CD4-positive, alpha-beta T cell treated with Interferon alpha-2 for 1 hour (primary cell): ENCODE measurements around the gene DTNB.

Experiments used
- DNase-seq, 2 donors: peaks; one replicate each; pipeline ENCODE4 v3.0.0-alpha.2; 2020 to 2022

The DTNB gene

GRCh38 chr2:25378731-25379490, 294.5 kb downstream of the DTNB start:
- no peak for DNase-seq

- DNase-seq: no peak
Measured at GRCh38 chr2:25377822-25378421, 295.5 kb downstream of the DTNB start.

GRCh38 chr2:25376750-25377621, 296.4 kb downstream of the DTNB start:
- peak; percentile 92 to 95 for DNase-seq

- DNase-seq: no peak
Measured at GRCh38 chr2:25375989-25376545, 297.3 kb downstream of the DTNB start.

GRCh38 chr2:25375371-25375988, 297.9 kb downstream of the DTNB start:
- DNase-seq: no peak

- no peak for DNase-seq
Measured at GRCh38 chr2:25374827-25375226, 298.6 kb downstream of the DTNB start.

GRCh38 chr2:25374411-25374810, 299.0 kb downstream of the DTNB start:
- DNase-seq: no peak

- DNase-seq: no peak
Measured at GRCh38 chr2:25373269-25373981, 300.0 kb downstream of the DTNB start.

- DNase-seq: no peak
Measured at GRCh38 chr2:25372405-25373268, 300.7 kb downstream of the DTNB start.

- no peak for DNase-seq
Measured at GRCh38 chr2:25371253-25372241, 301.8 kb downstream of the DTNB start.

- DNase-seq: no peak
Measured at GRCh38 chr2:25369876-25370275, 303.5 kb downstream of the DTNB start.

GRCh38 chr2:25369439-25369838, 303.9 kb downstream of the DTNB start:
- DNase-seq: no peak

- DNase-seq: no peak
Measured at GRCh38 chr2:25368660-25369059, 304.7 kb downstream of the DTNB start.

- DNase-seq: no peak
Measured at GRCh38 chr2:25367296-25367695, 306.1 kb downstream of the DTNB start.

GRCh38 chr2:25366629-25367028, 306.7 kb downstream of the DTNB start:
- no peak for DNase-seq

- DNase-seq: no peak
Measured at GRCh38 chr2:25365241-25365640, 308.1 kb downstream of the DTNB start.

- no peak for DNase-seq
Measured at GRCh38 chr2:25363733-25364132, 309.6 kb downstream of the DTNB start.

- DNase-seq: peak; percentile 79 to 85
Measured at GRCh38 chr2:25362434-25363145, 310.8 kb downstream of the DTNB start.

GRCh38 chr2:25362049-25362433, 311.3 kb downstream of the DTNB start:
- DNase-seq: peak; percentile 92 to 96
